GM10248 (cell line): ENCODE measurements around the gene LMO2.
A peak's percentile ranks its signal among the peaks of the same experiment; 100 is the strongest.

Source experiments
- CTCF ChIA-PET: fragments of 300-600 bp; sonication (Branson Sonifier 250); formaldehyde crosslinking; extraction: SDS; loops from one replicate; lab custom pipeline; 2021; ENCODE audit warnings: antibody characterized with exemption; lab: Yijun Ruan, JAX
- POLR2A ChIA-PET: fragments of 350-650 bp; sonication (Branson Sonifier 250); formaldehyde crosslinking; extraction: SDS; loops from one replicate; lab custom pipeline; 2020; ENCODE audit warnings: antibody characterized with exemption; lab: Yijun Ruan, JAX
- DNase-seq: peaks from one replicate; pipeline ENCODE4 v3.0.0; 2012; ENCODE audit errors: extremely low spot score
- TF ChIP-seq, protein P1 (sequence below): IDR thresholded peaks from 2 replicates; pipeline ENCODE4 v1.5.1; 2012; ENCODE audit warnings: mild to moderate bottlenecking, low read depth; ENCODE audit errors: extremely low read depth, missing control alignments, control extremely low read depth

LMO2 gene

DNA sequence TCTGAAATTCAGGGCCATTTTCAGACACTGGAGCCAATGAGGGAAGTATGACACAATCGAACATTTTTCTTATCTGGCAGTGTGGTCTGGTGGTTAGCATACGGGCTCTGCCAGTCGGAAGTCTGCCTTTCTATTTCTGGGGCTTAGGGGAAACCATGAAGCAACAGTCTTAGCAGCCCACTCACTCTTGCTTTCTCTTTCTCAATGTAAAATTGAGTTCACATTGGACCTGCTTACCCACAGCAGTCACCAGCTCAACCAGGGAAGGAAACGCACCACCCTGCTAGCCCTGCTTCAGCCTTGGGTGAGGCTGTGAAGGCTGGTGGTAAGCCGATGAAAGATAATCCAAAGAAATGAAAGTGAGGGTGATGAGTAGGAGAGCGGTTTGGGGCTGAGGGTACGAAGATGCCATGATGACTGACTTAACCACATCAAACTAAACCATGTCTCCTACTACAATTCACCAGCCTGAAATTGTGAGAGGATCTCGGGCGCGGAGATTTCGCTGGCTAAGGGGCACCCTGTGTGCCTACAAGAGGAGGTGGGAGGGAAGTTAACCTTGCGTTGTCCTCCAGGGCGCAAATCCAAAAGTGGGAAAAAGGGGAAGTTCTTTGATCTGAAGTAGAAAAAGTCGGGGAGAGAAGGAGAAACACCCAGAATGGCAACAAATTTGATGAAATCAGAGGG lies 2.0 kb upstream of the LMO2 start:
- TF ChIP-seq, protein P1, sequence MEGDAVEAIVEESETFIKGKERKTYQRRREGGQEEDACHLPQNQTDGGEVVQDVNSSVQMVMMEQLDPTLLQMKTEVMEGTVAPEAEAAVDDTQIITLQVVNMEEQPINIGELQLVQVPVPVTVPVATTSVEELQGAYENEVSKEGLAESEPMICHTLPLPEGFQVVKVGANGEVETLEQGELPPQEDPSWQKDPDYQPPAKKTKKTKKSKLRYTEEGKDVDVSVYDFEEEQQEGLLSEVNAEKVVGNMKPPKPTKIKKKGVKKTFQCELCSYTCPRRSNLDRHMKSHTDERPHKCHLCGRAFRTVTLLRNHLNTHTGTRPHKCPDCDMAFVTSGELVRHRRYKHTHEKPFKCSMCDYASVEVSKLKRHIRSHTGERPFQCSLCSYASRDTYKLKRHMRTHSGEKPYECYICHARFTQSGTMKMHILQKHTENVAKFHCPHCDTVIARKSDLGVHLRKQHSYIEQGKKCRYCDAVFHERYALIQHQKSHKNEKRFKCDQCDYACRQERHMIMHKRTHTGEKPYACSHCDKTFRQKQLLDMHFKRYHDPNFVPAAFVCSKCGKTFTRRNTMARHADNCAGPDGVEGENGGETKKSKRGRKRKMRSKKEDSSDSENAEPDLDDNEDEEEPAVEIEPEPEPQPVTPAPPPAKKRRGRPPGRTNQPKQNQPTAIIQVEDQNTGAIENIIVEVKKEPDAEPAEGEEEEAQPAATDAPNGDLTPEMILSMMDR, result no peak
- peak; percentile 71 for DNase-seq
- CTCF ChIA-PET, result interaction anchor here (1.1 to 2.9 kb wide), 6 partner anchors 16 to 113 kb away, joined by 3 to 16 read pairs (median 3); no protein-coding TSS in a partner anchor
- POLR2A ChIA-PET, result no interaction called here

DNA sequence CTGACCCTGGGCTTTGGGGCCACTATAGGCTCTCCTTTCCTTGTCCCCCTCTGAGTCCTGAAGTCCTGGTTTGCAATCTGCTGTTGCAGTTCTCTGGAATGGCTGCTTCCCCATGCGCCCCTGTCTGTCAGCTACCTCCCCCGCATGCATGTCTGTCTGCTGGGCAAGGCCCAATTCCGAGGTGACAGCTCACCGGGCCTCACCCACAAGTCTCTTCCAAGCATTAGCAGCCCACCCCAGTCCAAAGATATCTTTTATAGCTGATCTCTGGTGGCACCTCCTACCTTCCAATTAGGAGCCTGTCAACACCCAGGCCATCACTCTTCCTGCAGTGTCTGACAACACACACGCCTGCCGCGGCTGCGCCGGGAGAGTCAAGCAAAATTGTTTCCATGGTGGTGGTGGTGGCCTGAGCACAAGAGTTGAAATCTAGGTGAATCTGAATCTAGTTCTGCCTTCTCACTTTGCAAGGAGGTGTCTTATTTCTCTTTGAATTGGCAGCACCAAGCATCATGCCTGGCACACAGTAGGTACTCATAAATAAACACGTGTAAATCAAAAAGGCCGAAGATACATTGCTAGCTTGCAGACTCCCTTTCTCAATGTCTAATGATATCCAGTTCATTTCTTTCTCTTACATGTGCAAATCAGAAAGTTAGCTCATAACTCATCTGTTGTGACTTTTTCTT lies 1.2 kb upstream of the LMO2 start:
- no peak for DNase-seq
- POLR2A ChIA-PET, result no interaction called here
- CTCF ChIA-PET, result interaction anchor here (0.9 to 2.9 kb wide), 13 partner anchors 9 to 114 kb away, joined by 3 to 16 read pairs (median 4); no protein-coding TSS in a partner anchor
- TF ChIP-seq, protein P1, result no peak

DNA sequence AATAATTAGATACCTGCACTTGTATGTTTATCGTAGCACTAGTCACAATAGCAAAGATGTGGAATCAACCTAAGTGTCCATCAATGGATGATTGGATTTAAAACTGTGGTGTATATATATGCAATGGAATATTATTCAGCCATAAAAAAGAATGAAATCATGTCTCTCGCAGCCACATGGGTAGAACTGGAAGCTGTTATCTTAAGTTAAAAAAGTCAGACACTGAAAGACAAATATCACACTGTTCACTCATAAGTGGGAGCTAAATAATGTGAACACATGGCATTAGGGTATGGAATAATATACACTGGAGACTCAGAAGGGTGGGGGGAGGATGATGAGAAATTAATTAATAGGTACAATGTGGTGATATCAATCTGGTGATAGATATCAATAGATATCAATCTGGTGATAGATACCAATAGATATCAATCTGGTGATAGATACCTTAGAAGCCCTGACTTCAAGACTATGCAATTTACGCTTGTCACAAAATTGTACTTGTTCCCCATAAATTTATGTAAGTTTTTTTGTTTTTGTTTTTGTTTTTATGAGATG lies 2.0 kb downstream of the LMO2 start:
- DNase-seq, result no peak
- ChIA-PET POLR2A (no interaction called here), CTCF (interaction anchor here (0.8 to 1.9 kb wide), 9 partner anchors 8 to 82 kb away, joined by 3 to 6 read pairs (median 5); no protein-coding TSS in a partner anchor)
- TF ChIP-seq, protein P1, result no peak

DNA sequence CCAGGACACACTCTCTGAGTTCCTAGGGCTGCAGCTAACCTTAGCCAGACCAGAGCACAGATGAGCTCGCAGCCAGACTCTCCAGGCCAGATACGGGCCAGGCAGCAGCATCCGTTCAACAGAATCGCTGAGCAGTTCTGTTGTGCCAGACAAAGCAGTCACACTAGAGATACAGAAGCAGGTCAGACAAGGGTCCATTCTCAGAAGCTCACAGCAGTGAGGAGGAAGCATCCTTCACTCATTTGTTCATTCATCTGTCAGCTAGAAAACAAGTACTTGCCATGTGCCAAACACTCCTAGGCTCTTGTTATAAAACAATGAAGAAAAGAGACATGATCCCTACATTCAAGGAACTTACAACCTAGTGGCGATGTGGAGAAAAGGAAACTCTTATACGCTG lies 2.6 kb downstream of the LMO2 start:
- no peak for DNase-seq
- TF ChIP-seq, protein P1, result no peak
- POLR2A ChIA-PET, result no interaction called here
- CTCF ChIA-PET, result interaction anchor here (0.9 to 1.9 kb wide), 7 partner anchors 9 to 82 kb away, joined by 3 to 6 read pairs (median 4); no protein-coding TSS in a partner anchor

DNA sequence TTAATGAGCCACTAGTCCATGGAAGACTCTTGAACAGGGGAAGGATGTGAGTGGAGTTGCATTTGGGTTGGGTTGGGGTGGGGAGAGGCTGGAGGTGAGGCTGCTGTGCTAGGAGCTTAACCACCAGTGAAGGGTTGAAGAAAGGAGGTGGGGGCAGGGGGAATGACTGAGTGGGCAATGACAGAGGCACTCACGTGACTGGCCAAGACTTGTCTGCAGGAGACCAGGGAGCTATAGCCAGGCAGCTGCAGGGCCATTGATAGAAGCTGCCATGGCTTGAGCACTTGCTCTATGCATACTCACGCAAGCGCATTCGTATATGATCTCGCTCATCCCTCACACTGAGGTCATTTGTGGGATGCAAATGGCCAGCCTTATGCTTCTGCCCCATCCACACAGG lies 4.0 kb downstream of the LMO2 start:
- no peak for DNase-seq
- CTCF ChIA-PET, result interaction anchor here (0.9 to 1.0 kb wide), 3 partner anchors 16 to 30 kb away, joined by 3 read pairs; no protein-coding TSS in a partner anchor
- POLR2A ChIA-PET, result no interaction called here
- TF ChIP-seq, protein P1, result no peak

DNA sequence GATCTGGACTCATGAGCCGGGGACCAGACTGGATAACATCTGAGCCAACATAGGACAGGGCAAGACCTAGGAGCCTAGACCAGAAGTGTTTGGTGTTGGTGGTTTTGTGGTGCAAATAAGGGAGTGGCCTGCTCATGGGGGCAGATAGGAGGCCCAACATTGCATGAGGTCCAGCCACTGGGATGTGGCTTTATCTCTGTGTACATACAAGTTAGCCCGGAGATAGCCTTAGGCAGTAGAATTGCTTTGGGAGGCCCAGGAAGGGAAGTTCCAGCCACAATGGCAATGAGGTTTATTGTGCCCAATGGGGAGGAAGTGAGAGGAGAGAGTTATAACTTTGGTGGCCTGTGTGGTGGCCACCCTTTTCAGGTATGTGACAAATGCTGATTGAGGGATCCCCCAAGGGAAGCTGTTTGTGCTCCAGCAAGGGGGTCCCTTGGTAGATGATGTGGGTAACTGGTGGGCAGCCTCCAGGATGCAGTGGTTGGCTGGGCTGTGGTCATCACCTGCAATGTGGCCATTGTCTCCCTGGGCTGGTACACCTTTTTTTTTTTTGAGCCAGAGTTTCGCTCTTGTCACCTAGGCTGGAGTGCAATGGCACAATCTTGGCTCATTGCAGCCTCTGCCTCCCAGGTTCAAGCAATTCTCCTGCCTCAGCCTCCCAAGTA lies 6.4 kb downstream of the LMO2 start:
- DNase-seq, result no peak
- TF ChIP-seq, protein P1, result no peak
- ChIA-PET POLR2A (no interaction called here), CTCF (interaction anchor here (1.0 kb wide), 1 partner anchor 34 kb away, joined by 3 read pairs; no protein-coding TSS in a partner anchor)
